HUDEP-2 (cell line): ENCODE data around the gene FGF10.

ENCODE experiments used
- DNase-seq, 76 experiments: peaks; one replicate each; lab custom pipeline; 2025; ENCODE audit not compliant: unreplicated experiment in 76 of 76; lab: John Stamatoyannopoulos, UW

The FGF10 gene

DNA sequence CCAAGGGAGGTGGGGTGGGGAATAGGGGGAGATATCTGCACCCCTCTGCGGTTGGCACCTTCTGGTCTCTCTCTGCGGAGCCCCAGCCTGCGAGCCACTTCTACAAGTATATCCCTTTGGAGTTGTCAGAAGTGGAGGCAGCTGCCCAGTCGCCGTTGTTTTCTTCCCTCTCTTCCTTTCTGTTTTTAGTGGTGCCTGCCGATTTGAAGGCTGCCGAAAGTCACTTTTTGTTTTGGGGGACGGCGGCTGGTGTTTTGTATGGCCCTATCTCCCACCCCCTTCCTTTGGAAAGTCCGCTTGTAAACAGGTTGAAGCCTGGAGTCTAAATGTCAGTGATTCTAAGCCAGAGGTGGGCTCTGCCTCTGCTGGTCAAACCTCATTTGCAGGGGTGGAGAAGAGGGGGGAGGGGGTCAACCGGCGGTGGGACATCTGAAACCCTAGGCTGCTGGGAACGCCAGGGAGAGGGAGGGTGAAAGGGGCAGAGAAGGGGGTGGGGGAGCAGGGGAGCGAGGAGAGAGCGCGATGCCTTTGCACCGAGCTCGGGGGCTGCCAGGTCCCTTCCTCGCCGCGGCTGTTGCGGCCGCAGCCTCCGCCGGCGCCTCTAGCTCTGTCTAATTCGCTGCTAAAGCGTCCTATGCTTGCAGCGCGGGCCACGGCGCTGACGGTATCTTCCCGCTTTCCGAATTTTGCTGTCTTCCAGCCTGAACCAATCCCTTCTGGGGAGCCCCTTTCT is at the start of gene FGF10:
TSS of gene FGF10 (minus strand) at position 331 of the 733 bp plus-strand sequence. CDS start 738 bp downstream, outside the sequence.
- DNase-seq = no peak

DNA sequence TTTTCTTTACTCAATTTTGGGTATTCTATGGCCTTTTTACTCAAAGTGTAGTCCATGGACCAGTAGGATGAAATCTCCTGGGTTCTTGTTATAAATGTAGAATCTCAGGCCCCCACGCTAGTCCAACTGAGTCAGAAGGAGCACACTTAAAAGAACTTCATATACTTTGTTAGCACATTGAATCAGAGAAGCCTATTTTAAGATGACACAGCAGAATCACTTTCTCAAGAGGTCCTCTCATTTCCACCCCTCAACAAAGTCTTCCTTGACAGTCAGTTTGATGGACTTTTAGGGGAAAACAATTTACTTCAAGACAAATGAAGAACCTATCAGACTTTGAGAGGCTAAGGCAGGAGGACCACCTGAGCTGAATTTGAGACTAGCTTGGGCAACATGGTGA is 37.7 kb upstream of the FGF10 start:
- no peak for DNase-seq

DNA sequence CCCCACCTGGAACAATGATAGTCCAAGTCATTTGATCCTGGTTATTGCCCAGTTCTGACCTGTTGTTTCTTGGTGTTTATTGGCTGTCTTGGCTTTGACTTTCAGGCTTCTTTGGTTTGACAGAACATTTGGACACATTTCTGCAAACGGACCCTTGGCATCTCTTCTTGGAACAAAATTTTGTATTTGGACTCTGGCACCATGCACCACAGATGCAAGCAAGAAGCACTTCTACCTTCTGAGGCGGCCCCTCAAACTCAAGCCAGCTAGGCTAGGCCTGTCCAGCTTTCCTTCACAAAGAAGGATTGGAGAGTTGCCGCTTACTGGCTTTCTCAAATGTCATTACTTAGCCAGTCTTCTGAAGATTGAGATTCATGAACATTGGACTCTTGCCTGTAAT is 23.1 kb upstream of the FGF10 start:
- DNase-seq = no peak

DNA sequence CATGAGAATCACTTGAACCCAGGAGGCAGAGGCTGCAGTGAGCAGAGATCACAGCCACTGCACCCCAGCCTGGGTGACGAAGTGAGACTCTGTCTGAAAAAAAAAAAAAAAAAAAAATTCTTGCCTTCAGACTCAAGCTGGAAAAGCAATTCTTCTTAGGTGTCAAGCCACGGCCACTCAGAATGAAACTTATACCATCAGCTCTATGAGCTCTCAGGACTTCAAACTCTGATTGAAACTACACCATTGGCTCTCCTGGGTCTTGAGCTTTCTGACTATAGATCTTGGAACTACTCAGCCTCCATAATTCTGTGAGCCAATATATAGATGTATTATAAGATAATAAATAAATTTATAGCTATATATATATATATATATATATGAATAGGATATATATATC is 12.9 kb upstream of the FGF10 start:
- no peak for DNase-seq

DNA sequence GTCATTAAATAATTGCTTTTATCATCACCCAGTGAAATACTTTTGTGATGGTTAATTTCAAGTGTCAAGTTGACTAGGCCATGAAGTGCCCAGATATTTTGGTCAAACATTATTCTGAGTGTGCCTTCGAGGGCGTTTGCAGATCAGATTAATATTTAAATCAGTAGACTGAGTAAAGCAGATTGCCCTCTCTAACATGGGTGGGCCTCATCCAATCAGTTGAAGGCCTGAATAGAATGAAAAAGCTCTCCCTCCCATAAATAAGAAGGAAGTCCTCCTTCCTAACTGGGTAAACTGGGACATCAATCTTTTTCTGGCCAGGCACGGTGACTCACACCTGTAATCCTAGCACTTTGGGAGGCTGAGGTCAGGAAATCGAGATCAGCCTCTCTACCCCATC is 12.4 kb upstream of the FGF10 start:
- no peak for DNase-seq

DNA sequence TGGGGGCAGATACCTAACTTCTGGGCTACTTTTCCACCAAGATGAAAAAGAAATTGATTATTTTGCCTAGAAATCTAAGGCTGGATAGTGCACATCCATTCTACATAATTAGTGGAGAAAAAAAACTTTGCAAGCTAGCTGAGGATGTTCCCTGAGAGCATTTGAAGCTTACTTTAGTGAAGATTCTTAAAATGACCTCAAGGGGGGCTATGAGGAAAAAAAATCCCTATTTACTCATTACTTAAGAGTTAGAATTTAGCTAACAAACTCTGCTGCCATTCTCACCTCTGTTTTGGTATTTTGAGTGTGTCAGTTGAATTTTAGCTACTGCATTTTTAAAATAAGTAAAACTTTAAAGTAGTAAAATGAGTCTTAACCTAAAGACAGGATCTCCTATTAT is 9.2 kb upstream of the FGF10 start:
- no peak for DNase-seq

DNA sequence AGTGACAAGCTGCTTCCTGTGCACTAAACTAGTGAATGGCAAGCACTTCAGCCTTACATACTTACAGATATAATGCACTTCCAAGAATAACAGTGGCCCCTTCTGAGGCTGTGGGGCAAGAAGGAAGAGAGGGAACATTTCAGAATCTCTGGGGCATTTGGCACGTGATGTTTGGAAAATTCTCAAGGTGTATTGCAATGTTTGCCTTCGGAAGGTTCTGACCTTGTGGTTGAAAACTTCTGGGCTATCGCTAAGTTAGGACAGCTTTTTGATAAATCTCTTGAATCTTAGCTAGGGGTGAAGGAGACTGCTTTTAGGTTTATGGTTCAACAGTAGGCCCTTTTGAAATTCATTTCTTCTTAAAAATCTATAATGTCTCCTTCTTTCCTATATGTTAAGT is 7.1 kb upstream of the FGF10 start:
- no peak for DNase-seq

DNA sequence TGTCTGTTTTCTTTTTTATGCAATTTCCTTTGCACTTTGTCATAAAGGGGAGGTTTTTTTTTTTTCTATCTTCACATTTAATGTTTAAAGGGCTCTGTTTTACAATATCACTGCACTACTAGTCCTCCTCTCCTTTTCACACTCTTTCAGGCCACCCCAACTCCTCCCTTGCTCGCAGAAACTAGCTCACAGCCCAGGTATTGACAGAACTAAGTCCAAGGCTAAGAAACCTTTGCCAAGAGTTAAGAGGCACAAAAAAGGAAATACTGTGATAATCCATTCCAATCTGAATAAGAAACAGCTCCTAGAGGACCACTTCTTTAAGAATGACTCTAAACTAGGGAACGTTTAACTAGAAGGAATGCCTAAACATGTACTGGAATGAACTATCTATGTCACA is 1.1 kb upstream of the FGF10 start:
- no peak for DNase-seq

DNA sequence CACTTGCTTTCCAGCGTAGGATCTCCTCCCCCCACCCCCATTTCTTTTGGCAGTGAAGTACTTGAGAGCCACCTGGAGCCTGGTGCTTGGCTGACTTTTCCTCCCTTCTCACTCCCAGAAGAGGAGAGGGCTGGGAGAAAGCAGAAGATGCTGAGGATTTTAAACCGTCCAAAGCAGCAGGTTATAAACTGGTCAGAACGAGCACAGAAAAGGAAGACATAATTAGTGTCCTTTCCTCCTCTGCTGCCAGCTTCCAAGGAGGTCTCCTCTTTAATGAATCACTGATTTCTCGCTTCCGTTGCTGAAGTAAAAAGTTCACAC is 563 bp upstream of the FGF10 start:
- no peak for DNase-seq

DNA sequence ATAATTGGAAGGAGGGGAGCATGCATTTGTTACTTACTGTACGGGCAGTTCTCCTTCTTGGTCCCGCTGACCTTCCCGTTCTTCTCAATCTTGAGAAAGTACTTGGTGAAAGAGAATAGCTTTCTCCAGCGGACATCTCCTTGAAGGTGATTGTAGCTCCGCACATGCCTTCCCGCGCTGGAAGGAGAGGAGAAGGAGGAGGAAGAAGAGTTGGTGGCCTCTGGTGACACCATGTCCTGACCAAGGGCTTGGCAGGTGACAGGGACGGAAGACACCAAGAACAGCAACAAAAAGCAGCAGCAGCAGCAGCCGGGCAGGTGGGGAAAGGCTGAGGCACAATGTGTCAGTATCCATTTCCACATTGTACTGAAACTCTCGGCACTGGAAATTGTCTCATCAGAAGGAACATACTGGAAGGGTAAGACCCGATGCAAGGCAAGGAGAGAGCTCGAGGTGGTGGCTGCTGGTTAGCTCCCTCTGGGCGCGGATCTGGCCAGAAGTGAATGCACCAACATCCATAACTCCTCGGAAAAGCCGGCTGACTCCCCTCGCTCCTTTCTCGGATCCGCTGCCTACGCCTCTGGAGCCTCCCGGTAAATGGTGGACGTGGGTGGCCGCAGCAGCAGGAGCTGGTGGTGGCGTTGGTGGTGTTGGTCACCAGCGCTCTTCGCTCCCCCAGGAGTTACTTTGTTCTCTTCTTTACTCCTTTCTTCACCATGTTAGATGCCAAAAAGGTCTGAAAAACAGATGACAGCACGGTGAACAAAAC is 715 bp downstream of the FGF10 start:
- DNase-seq = no peak

DNA sequence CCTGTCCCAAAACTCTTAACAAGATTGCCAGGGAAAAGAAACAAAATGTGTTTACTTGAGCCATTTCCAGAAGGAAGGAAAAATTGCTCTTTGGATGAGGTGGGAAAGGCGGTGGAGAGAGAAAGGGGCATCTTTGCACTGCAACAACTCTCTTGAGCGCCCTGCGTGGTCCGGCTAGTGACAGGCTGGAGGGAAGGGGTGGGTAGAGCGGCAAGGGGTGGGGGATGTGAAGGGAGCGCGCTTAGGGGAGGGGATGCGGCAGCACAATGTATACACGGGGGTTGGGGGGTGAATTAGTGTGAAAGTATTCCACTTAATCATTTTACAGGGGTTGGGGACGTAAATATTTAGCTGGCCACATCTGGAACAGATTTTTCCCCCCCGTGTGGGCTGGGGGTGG is 1.3 kb downstream of the FGF10 start:
- no peak for DNase-seq

DNA sequence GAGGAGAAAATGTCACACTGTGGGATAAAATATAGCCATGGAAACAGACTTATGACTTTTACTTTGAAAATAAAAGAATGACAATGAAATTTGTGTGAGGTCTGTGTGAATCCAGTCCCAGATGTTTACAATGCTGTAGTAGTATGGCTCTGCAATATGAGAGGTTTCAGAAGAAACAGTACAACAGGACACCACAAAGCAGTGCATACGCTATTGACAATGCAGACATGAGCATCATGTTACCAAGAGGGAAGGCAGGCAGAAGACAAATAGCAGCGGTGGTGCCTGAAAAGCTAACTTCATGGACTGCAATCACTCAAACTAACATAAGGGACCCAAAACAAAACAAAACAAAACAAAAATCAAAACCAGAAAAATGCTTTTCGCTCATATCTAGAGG is 1.8 kb downstream of the FGF10 start:
- DNase-seq = no peak

DNA sequence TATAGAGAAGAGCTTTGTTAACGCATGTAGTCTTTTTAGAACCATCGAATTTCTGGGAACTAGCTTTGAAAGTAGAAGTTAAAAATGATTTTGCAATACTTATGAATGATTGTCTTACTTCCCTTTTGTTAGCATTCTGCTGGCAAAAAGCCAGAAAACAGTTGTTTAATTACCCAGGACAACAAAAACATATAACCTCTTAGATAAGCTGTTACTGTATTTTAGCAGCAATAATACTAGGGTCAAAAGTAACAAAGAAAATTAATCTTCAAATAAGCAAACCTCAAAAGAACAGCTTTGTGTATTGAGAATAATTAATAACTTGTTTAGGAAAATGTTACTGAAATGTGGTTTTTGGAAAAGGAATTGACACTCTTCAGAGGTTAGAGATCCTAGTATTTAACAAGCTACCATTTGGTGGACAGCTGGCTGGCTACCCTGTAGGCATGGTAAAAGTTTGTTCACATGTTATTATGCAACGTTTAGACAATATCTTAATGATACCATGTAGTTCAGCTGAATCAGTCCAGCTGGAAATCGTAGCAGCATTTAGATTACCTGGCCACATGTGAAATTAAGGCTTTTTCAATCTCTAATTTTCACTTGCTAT is 3.8 kb downstream of the FGF10 start:
- no peak for DNase-seq

DNA sequence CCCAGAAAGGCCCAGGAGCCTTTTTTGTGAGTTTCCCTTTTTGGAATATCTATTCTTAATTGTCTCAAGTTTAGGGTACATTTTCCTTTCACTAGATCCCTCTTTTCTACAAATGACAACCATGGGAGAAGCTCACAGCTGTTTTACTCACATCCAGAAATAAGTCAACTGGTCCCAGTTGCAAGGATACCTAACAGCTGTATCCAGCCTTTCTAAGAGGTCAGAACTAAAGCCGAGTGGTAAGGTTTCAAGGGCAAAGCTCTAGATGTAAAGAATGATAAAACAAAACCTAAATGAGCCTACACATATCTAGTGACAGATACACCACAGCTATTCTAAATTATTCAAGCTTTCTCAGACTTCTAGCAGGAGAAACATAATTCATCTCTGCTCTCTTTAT is 4.4 kb downstream of the FGF10 start:
- no peak for DNase-seq

DNA sequence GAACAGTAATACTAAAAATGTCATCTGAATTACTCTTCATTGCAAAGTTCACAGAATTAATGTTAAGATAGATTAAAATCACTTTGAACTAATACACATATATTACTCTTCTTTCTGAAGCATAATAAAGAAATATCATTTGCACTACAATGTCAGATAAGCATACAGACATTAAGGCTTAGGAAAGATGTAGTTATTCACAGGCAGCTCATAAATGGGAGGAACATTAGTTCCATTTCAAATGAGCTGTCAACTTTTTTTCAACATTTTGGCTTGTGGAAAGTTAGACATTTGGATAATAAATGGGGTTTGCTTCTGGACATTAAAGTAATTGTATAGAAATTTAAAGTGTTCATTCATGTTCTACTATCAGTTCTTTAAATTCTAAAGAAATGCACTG is 6.3 kb downstream of the FGF10 start:
- DNase-seq = no peak

DNA sequence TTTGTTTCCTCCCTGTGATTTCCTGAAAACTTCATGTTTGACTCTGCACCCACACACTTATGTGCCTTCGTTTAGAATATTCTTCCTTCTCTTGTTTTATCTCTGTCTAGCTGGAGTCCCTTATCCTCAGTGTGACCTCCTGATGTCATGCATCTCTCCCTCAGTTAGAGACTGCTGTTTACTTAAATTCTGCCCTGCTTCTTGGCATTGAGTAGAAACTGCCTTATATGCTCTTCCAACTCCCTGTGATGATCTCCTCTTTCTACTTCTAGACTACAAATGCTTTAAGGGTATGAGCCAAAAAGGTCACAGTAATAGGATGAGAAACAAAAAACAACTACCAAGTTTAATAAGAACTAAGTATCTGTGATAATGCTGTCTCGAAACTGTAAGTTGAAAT is 12.2 kb downstream of the FGF10 start:
- no peak for DNase-seq

DNA sequence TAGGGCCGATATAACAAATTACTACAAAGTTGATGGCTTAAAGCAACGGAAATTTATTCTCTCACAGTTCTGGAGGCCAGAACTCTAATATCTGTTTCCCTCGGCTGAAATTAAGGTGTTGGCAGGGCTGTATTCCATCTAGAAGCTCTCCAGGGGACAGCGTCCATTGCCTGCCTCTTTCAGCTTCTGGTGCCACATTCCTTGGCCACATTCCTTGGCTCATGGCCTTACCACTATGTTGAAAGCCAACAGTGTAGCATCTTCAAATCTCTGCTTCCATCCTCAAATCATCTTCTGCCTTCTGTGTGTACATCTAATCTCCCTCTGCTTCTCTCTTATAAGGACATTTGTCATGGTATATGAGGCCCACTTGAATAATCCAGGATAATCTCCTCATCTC is 17.2 kb downstream of the FGF10 start:
- no peak for DNase-seq

DNA sequence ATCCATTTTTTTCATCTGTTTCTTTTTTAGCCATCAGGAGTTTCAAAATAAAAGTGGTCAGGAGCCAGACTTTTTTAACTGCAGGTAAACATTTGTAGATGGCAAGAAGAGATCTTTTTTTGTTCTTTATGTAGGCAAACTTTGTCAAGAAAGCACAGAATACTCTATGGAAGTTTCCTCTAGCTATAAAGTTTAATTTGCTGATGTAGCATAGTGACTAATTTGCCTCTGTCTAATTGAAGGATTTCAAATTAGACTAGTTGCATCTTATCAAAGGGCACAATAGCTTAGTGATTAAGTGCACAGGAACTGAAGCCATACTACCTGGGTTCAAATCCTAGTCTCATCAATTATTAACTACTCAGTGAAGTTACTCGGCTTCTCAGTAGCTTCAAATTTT is 22.0 kb downstream of the FGF10 start:
- no peak for DNase-seq

DNA sequence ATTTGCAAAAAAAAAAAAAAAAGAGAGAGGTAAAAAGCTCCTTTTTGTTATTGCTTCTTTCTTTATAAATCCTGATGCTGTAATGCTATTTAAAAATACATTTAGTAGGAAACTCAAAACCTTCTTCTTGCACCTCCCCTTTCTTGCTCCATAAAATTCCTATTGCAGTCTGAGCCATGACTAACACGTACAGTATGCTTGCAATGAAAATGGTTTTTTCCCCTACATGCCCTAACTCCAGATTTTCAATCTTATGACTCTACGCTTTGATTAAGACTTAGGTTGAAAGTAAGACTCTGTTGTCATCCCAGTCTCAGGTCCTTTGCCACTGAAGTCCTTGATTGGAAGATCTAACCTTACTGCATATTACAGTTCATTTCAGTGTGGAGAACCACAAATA is 23.9 kb downstream of the FGF10 start:
- no peak for DNase-seq

DNA sequence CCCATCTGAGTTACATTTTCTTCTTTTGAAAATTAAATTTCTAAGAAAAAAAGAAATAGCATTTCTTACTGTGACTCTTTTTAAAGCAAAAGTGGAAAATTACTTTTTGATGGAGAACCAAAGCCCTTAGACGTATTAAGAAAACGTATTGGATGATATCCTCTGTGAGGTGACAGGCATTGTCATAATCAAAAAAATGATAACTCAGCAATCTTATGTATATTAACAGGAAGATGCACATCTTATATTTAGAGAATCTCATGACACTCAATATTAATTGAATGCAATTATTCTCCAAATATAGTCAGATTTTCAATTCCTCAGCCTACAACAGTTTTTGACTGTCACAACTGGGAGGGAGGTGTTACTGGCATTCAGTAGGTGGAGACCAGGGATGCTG is 25.1 kb downstream of the FGF10 start:
- DNase-seq = no peak

DNA sequence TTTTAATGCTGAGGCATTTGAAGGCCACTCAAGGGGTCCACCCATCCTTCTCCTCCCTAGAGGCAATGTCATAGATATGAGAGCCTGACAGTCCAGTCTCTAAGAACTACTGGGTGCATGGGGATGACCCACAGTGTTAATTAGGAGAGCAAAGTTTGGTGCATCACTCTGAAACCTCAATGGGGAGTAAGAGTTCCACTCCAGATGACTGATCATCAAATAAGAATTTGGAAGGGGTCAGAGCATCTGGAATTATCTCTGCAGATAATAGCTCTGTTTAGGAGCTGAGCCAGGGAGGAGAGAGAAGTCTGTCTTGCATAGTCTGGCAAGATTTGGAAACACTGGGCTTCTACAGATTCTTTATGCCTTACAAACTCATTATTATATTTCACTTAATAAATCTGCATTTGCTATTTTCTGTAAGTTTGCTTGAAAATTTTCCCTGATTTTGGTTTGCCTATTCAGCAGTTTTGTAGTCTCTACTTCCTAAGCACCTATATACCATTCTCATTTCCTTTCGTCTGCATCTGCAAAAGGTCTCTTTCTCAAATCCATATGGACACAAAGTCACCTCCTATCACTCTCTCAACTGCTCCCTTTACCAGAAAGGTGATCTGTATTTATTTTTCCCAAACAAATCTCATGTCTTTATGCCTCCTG is 27.7 kb downstream of the FGF10 start:
- no peak for DNase-seq

DNA sequence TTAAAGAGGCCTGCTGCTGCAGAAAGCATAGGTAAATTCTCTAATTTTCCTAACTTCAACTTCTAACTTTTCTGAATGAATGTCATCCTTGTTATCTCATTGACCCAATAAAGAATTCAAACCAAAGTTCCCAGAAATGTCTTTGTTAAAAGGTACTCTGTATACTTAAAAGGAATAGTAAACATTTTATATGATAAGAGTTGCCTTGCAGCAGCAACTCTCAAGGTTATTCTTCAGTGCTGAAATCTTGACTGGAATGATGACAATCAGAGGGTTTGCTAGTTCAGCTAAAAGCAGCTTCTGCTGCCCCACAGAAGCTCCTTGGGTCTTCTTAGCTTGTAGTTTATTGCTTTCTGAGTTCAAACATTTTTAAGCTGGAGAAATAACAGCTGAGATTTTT is 28.3 kb downstream of the FGF10 start:
- no peak for DNase-seq
